ENCODE measurements around the gene NOD1.
"Not testable (repeated sequence)": the region's sequence is repeated elsewhere in the genome, so short reads cannot be mapped to it uniquely, and the experiment has no call there.

The NOD1 gene, protein sequence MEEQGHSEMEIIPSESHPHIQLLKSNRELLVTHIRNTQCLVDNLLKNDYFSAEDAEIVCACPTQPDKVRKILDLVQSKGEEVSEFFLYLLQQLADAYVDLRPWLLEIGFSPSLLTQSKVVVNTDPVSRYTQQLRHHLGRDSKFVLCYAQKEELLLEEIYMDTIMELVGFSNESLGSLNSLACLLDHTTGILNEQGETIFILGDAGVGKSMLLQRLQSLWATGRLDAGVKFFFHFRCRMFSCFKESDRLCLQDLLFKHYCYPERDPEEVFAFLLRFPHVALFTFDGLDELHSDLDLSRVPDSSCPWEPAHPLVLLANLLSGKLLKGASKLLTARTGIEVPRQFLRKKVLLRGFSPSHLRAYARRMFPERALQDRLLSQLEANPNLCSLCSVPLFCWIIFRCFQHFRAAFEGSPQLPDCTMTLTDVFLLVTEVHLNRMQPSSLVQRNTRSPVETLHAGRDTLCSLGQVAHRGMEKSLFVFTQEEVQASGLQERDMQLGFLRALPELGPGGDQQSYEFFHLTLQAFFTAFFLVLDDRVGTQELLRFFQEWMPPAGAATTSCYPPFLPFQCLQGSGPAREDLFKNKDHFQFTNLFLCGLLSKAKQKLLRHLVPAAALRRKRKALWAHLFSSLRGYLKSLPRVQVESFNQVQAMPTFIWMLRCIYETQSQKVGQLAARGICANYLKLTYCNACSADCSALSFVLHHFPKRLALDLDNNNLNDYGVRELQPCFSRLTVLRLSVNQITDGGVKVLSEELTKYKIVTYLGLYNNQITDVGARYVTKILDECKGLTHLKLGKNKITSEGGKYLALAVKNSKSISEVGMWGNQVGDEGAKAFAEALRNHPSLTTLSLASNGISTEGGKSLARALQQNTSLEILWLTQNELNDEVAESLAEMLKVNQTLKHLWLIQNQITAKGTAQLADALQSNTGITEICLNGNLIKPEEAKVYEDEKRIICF

DNA sequence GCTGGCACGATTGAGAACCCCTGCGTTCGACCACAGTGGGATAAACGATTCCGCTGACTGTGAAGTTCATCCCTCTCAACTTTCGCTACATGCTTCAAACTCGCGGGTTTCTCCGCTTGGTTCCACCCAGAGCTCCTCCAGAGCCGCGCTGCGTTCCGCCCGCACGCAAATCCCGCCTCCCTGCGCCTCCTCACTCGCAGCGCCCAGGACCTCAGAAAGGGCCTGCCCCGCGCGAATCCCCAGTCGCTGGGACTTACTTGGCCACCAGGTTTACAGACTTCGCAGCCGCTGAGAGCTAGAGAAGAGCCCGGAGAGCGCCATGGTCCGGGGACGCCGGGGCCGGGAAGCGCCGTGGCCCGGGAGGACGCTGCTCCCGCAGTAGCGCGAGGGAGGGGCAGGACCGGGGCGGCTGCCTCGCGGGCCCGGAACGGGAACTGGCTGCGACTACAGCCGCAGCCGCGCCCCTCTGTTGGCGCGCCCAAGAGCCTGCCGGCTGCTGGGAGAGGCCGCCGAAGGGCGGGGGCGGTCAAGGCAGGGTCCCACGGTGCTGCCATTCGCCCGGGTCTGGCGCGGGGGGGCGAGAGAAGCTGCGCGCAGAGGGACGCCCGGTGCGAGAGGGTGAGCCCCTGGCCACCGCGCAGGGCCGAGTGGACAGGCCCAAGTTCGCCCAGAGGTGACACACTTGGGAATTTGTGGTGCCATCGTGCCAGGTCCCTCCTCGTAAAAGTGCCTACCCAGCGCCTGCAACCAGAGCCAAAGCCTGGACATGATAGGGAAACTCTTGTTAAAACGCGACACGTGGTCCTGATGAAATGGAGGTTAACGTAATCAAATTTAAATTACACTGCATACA is at the start of gene NOD1:
Gene NOD1, minus strand, starts transcription at position 436 of the 853 bp plus-strand sequence. CDS start 21,863 bp downstream, outside the sequence.
- peak; percentile 54 to 59 for DNase-seq

DNA sequence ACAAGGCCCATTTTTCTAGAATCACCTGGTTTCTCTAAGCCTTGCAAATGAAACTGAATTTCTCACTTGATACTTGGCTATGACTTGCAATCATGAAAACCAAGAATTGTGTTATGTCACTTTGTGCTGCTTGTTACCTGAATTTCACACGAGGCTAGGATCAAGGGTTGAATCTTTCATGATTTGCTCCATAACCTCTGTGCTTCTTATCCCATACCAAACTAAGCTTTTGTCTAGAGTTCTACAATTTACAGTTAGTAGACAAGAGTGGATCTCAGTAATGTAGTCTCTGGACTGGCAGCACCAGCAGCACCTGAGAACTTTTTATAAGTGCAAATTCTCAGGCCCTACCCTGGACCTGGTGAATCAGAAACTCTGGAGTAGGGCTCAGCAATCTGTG is 48.7 kb upstream of the NOD1 start:
- DNase-seq: not testable (repeated sequence)

DNA sequence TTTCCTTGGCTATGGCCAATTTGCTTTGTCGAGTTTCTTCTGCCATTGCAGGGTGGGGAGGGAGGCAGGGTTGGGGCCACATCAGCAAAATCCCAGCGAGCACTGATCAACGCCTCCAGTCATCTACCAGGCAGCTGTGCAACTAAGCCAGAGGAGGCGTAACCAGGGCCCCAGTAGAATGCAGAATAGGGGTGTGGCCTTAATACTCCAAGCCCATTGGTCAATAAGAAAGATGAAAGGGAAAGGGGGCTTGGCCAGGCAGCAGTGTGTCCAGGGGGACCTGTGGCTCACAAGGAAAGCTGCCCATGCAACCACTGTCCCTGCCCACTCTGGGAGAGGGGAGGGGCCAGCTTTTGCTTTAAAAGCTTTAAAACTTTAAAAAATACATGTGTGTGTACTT is 47.6 kb upstream of the NOD1 start:
- no peak for DNase-seq

DNA sequence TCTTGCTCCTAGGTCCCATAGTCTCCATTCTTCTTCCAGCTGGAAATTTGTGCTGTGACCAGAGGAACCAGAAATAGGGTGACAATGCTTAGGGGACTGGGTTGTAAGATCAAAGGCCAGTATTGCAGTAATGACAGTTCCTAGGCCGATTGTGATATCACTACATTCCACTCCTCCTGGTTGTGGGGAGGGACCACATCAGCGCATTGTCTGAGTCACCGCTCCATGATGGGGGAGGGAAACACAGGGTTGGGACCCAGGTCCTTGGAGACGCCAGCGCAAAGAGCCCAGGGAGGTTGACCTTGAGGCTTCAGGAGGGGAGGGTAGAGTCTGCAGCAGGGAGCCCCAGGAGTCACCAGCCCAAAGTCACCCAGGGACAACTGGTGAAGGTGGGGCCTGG is 46.8 kb upstream of the NOD1 start:
- no peak for DNase-seq

DNA sequence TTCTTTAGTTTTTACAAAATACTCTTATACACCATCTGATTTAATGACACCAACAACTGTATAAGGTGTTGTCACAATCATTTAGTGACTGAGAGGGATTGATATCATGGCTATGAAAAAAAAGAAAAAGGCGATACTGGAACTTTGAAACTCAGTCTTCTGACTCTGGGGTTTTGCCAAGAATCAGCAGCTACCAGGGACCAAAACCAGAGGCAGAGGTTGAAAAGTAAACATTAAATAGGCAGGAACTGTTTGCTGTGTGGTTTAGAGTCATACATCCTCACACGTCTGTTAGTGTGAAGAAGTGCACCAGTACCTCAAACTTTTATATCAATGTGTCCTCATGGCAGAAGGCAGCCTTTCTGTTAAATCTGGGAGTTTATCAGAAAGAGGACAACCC is 46.0 kb upstream of the NOD1 start:
- no peak for DNase-seq

DNA sequence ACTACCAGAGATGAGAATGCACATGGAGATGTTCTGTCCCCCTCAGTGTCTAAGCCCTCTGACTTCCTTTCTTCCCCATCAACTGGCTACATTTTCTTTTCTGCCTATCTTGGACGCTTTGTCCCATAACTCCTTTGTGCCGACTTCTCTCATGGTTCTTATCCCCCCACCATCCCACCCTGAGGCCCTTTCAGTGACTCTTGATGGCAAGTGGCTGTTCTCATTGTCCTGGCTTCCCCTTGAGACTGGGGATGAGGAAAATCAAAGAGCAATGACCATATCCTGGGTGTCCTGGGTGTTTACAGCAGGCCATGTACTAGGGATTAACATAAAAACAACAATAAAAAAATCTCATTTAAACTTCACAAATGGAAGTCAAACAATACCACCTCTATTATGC is 44.9 kb upstream of the NOD1 start:
- no peak for DNase-seq

DNA sequence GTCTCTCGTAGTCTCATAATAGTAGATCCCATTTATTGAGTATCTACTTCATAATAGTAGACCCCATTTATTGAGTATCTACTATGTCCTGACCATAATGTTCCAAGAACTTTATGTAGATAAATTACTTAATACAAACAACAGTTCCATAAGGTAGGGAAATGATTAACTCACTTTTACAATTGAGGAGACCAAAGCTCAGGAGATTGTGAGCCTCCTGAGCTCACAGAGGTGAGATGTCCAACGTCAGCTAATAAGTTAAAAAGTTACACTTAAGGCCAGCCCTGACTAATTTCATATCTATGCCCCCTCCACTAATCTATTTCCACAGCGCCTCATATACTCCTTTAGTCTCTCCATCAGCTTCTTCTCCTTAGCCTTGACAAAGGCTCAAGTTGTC is 43.6 kb upstream of the NOD1 start:
- DNase-seq: no peak

DNA sequence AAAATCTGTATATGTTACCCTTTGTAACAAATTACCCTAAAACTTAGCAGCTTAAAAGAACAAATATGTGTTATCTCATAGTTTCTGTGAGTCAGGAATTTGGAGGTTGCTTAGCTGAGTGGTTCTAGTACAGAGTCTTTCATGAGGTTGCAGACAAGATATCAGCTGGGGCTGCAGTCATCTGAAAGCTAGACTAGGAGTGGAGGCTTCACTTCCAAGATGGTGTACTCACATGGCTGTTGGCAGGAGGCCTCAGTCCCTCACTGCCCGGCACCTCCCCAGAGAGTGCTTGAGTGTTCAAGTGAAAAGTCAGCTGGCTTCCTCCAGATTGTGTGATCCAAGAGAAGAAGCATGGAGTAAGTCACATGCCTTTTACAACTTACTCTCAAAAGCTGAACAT is 42.9 kb upstream of the NOD1 start:
- DNase-seq: no peak

DNA sequence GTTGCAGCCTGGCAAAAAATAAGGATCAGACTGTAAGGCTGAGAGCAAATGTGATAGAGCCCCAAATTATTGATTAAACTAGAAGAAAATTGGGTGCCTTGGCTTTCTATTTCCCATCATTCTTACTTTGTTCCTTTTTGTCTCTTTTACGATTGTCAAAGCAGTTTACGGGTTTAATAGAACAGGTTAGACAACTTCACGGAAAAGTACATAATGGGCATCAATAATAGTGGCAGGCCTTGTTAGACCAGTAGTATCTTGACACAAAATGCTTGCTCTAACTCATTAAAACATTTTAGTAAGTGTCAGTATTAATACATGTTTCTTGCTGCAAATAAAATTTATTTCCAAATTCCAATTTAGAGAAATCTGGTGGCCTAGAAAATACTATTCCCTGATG is 40.5 kb upstream of the NOD1 start:
- DNase-seq: no peak

DNA sequence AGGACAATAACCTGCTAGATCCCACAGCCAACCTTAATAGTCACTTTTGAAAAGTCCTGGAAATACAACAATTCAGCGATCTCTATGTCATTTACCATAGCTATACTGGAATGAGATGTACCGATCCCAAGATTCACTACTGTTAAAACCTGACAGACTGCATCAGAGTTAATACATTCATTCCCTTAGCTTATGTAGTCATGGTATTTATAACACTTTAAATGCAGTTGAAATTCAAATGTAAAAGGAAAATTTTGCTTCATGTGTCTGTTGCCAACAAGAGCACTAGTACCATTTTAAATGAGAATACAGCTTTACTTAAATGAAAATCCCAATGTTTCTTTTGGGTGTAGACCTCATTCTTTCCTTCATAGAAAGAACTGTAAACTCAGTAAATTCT is 37.2 kb upstream of the NOD1 start:
- DNase-seq: no peak

DNA sequence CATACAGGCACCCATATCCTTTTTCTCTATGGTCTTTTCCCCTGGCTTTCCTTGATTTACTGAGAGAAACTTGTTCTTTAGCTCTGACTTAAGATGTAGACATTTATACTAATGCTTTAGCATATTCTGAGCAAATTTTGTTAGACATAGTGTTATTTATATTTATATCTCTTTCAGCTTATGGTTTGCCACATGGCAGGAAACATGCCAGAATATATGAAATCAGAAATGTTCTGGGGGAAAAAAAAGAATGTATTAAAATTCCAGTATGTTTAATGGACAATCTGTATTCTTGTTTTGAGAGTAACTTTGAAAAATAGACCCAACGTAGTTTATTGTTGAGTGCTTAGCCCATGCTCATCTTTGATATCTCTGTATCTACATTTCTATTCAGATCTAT is 36.2 kb upstream of the NOD1 start:
- no peak for DNase-seq

DNA sequence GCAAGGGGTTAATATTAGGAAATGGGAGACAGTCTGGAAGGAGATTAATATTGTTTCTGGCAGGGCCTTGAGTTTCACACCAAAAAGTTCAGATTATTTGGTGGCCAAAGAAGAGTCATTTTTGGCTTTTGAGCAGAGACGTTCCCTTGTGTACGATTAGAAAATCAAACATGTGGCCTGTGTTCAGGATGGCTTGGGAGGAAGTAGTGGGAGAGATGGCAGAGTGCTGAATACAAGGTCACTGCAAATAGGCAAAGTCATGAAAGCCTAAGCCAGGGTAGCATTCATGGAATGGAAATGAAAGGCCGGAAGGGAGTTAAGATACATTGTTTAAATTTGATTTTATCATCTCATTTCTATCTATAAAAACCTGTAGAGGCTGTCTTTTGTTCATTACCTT is 35.6 kb upstream of the NOD1 start:
- no peak for DNase-seq

DNA sequence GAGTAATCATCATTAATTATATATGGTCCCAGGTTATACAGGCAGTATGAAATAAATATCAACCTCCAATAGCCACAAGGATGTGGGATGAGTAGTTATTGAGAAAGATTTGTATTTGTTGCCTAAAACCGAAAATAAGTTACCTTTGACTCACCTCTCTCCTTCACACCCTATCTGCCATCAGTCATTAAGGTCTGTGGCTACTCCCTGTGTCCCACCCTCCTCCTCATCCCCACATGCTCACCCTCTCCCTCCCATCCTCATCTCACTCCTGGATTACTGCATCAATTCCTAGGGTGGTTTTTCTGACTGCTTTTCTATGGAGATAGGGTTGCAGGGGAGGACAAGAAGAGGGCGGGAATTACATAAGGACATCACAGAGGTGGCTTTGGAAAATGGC is 35.2 kb upstream of the NOD1 start:
- no peak for DNase-seq

DNA sequence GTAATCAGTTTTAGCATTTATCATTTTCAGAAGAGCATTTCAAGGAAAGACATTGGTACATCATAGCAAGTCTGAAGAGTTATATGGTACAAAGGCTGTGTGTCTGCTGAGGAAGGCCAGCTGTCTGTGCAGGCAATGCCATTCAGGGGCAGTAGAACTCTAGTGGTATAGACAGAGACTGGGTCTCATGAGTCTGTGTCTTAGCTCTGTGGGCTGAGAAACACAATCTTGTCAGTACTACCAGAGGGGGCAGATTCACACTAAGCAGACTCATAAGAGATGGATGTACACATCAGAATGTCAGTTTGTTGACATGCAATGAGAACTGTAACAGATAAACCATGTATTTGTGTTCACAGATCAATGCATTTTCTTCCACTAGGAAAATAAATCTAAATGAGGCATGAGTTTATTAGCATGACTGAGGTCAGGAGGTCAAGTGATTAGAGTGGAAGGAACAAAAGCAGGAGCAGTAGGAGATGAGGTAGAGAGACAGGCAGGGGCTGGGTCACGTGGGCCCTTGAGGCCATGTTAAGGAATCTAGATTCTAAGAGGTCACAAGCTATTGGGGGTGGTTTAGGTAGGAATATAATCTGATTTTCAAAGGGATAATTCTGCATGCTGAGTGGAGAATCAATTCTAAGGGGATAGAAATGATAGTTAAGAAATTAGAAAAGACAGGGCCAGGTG is 33.5 kb upstream of the NOD1 start:
- DNase-seq: no peak

DNA sequence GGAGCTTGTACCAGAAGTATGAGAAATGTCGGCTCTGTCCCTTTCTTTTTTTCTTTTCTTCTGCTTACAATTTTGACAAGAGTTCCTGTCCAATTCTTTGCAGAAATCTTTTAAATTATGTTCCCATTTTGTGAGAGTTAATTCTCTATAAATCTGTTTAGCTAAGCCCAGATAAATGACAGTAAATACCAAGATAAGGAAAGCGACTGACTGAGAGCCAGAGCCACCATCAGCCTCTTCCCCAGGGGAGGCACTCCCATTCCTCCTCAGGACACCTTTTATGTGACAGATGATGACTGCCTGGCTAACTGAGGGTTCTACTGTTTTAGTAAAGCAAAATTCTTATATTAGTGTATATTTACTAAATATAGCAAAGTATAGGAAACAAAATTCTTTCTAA is 32.9 kb upstream of the NOD1 start:
- no peak for DNase-seq

DNA sequence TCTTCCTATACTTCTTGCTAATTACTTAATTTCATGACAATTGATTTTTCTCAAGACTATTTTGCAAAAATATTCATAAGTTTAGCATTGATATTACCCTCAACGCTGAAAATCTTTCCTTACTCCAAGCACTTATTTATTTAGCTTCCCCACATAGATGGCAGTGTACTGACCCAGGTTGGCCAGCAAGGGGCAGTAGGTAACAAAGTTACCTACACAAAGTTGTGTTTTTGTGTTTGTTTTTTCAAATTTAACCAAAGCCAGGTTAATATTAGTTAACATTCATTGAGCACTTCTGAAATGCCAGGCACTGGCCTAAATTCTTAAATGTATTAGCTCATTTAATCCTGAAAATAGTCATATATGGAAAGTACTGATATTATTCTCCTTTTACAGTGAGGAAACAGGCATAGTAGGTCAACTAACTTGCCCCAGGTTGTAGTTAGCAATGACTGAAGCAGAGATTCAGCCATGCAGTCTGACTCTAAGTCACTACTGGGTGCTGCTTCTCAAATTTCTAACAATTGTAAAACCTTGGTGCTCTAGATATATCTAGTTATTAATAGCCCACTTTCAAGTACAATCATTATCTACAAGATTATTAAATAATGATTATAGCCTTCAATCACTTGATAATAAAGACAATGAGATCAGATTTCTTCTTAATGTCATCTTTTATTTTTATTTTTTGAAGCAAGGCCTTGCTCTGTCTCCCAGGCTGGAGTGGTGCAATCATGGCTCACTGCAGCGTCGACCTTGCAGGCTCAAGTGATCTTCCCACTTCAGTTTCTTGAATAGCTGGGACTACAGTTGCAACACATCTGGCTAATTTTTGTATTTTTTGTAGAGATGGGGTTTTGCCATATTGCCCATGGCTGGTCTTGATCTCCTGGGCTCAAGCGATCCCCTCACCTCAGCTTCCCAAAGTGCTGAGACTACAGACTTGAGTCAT is 31.8 kb upstream of the NOD1 start:
- DNase-seq: peak; percentile 23 to 45

DNA sequence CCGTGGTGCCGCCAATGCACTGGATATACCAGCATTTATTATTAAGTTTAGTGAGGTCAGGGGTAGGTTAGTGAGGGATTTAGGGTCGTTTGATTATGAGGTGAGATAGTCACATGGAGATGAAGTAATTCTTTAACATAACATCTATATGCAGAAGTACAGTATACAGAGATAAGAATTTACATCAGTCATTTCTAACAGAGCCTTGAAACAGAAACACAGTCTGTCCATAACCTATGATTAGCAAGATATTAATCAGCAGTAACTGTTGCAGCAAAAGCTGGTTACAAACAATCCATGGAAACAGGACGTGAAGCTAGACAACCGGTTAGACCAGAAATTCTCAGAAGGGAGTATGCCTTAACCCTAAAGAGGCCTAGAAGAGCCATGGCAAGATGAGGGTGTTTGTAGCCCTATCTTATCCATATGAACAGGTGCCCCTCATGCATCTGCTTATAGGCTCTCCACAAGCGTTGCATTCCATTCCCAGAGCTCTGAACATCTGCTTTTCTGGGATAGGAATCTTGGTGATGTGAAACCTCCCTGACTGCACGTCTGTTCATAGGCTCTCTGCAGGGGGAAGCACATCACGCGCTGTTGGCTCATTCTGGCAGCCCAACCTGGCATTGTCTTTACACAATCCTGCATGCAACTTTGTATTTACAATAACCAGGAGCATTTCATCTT is 30.7 kb upstream of the NOD1 start:
- DNase-seq: not testable (repeated sequence)

DNA sequence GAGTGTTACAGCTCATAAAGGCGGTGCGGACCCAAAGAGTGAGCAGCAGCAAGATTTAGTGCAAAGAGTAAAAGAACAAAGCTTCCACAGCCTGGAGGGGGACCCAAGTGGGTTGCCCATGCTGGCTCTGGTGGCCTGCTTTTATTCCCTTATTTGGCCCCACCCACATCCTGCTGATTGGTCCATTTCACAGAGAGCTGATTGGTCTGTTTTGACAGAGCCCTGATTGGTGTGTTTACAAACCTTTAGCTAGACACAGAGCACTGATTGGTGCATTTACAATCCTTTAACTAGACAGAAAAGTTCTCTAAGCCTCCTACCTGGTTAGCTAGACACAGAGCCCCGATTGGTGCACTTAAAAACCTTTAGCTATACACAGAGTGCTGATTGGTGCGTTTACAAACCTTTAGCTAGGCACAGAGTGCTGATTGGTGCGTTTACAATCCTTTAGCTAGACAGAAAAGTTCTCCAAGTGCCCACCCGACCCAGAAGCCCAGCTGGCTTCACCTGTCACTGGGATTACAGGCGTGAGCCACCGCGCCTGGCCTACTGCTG is 28.8 kb upstream of the NOD1 start:
- DNase-seq: not testable (repeated sequence)

DNA sequence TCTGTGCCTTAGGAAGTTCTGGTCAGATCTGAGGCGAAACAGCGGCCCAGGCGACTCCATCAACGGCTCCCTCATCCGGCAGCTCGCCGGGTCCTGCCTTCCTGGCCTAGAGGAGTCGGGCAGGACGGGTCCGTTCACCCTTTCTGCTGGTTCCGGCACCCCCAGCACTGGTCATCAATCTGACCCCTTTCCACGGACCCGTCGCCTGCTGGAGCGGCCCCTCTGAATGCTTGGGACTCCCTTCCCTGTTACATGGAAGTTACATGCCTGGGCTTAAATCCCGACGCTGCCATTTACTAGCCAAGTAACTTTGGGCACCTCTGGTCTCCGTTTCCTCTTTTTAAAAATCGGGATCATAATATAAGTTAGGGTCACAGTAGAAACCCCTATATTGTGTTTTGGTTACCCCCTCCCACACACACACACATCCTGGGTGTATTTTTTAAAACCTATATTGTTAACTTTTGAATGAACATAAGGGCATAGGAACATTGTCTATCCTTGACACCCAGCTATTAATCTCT is 26.7 kb upstream of the NOD1 start:
- DNase-seq: no peak
